Peyer's patch (tissue), 4 donors: Measurements from ENCODE around the gene WFDC12. TPM values are rescaled to one million over a fixed set of nuclear protein-coding genes. Genes with fewer than 3 reads are reported as not detected.

Experiments
- DNase-seq, 3 donors: peaks; one replicate each; pipeline ENCODE4 v3.0.0-alpha.2; 2017 to 2019
- H3K27ac ChIP-seq, 4 donors: fragments of 200-600 bp; sonication (generic); one replicate each; pipeline ENCODE4 v1.5.1; 2016 to 2019
- H3K27me3 ChIP-seq, 2 donors: fragments of 200-600 bp; sonication (generic); one replicate each; pipeline ENCODE4 v1.5.1; 2019
- H3K36me3 ChIP-seq, 3 donors: fragments of 200-600 bp; sonication (generic); one replicate each; pipeline ENCODE4 v1.5.1; 2016 to 2019
- H3K4me1 ChIP-seq, 4 donors: fragments of 200-600 bp; sonication (generic); one replicate each; pipeline ENCODE4 v1.5.1; 2016 to 2019
- H3K4me3 ChIP-seq, 4 donors: fragments of 200-600 bp; sonication (generic); 1 replicate in 3 of 4; 2 replicates in 1 of 4; pipeline ENCODE4 v1.5.1; 2016 to 2019; ENCODE audit warnings: mild to moderate bottlenecking in 1 of 4
- H3K9me3 ChIP-seq, 4 donors: fragments of 200-600 bp; sonication (generic); one replicate each; pipeline ENCODE4 v1.5.1; 2016 to 2019; ENCODE audit warnings: mild to moderate bottlenecking in 1 of 4
- POLR2A ChIP-seq, 2 donors: fragments of 450-650 bp; IDR thresholded peaks; one replicate each; pipeline ENCODE4 v1.5.1; 2017; ENCODE audit warnings: antibody characterized with exemption in 2 of 2, mild to moderate bottlenecking in 2 of 2, moderate library complexity in 2 of 2
- total RNA-seq, 4 donors: library from RNA; depleted of rRNA; stranded (reverse); fragments of >200 nt; gene quantifications; one replicate each; pipeline ENCODE4 v1.1.0, GENCODE V29; 2016
- TF ChIP-seq, protein P1 (sequence below), 6 experiments: fragments of 450-650 bp in 4 of 6; fragments of 200-600 bp in 2 of 6; sonication (generic) in 1 of 6; IDR thresholded peaks; one replicate each; pipeline ENCODE4 v1.5.1; 2017 to 2019; ENCODE audit warnings: antibody characterized with exemption in 6 of 6, mild to moderate bottlenecking in 3 of 6, moderate library complexity in 1 of 6

WFDC12 gene
- total RNA-seq, 4 donors from 2014 or later, result not detected

DNA sequence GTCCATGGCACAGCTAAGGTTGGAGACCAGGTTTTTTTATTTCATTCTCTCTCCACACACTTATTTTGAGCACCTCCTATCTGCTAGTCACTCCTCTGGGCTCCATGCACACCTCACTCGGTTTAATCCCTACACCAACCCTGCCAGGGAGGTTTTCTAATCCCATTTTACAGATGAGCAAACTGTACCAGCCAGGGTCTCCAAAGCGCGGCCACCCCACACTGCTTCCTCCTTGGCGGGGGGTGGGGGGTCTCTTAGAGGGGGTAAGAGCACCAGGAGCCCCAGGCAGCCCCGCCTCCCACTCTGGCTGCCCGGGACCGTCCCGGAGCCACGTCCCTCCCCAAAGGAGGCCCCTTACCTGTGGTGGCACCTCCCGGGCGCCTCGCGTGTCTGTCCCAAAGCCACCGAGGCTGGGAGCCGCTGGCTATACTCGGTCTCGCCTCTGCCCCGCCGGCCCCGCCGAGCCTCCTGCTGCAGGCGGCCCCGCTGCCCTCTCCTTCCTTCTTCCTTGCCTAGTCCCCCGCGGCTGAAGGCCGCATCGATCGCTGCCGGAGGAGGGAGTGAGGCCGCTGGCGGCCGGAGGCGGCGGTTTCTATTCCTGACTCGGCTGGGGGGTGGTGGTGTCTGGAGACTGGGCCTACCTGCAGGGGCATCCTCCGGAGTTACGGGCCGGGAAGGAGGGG is 23.6 kb downstream of the WFDC12 start, which contains the start of gene KCNS1:
KCNS1 (minus strand) TSS at position 565 of the 683 bp plus-strand sequence. CDS start 1,891 bp downstream, outside the sequence.
- TF ChIP-seq, protein P1, sequence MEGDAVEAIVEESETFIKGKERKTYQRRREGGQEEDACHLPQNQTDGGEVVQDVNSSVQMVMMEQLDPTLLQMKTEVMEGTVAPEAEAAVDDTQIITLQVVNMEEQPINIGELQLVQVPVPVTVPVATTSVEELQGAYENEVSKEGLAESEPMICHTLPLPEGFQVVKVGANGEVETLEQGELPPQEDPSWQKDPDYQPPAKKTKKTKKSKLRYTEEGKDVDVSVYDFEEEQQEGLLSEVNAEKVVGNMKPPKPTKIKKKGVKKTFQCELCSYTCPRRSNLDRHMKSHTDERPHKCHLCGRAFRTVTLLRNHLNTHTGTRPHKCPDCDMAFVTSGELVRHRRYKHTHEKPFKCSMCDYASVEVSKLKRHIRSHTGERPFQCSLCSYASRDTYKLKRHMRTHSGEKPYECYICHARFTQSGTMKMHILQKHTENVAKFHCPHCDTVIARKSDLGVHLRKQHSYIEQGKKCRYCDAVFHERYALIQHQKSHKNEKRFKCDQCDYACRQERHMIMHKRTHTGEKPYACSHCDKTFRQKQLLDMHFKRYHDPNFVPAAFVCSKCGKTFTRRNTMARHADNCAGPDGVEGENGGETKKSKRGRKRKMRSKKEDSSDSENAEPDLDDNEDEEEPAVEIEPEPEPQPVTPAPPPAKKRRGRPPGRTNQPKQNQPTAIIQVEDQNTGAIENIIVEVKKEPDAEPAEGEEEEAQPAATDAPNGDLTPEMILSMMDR (IDR thresholded peaks at IDR 0.05), result no peak
- TF ChIP-seq POLR2A (IDR thresholded peaks at IDR 0.05), result no peak
- H3K4me1 ChIP-seq, result peaks cover 0 to 13% (median 6%) of the 10 kb centered on the region in 4 donors
- H3K27ac ChIP-seq, result no peak within 1 kb of the TSS
- H3K9me3 ChIP-seq, result no peaks in the 10 kb centered on the region
- H3K4me3 ChIP-seq, result peak within 1 kb of the TSS in 1 of 4 donors; percentile 16
- peaks cover 0 to 24% of the 10 kb centered on the region in 2 donors for H3K27me3 ChIP-seq
- H3K36me3 ChIP-seq, result no peaks in the 10 kb centered on the region
- DNase-seq, result no peak

DNA sequence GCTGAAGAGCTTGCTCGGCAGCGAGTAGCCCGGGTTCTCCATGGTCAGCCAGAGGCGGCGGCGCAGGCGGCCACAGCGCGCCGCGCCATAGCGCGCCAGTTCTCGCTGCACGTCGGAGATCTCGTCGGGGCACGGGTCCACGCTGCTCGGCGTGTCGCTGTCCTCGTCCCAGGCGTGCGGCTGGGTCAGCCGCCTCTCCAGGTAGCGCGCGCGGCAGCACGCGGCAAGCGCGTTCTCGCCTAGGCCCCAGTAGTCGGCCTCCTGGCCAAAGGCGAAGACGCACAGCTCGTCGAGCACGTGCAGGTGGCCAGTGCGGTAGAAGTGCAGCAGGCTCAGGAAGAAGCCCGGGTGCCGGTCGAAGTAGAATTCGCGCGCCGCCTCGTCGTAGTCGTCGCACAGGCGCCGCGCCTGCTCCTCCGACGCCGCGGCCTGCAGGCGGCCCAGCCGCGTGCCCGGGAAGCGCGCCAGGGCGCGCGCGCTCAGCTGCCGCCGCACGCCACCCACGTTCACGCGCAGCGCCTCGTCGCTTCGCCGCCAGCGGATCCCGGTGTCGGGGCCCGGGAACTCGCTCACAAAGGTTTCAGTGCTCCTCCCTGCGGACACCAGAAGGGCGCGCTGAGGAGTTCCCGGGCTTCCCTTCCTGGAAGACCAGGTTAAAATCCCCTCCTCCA is 26.0 kb downstream of the WFDC12 start:
- Histone ChIP-seq H3K36me3 (no peaks in the 10 kb centered on the region), H3K4me3 (peak overlapping the region in 2 of 4 donors; percentile 22 to 25), H3K27ac (no peak overlapping the region), H3K9me3 (no peaks in the 10 kb centered on the region), H3K4me1 (peaks cover 0 to 13% (median 6%) of the 10 kb centered on the region in 4 donors), H3K27me3 (peaks cover 0 to 24% of the 10 kb centered on the region in 2 donors)
- TF ChIP-seq POLR2A (IDR thresholded peaks at IDR 0.05), result no peak
- TF ChIP-seq, protein P1 (IDR thresholded peaks at IDR 0.05), result no peak
- no peak for DNase-seq

DNA sequence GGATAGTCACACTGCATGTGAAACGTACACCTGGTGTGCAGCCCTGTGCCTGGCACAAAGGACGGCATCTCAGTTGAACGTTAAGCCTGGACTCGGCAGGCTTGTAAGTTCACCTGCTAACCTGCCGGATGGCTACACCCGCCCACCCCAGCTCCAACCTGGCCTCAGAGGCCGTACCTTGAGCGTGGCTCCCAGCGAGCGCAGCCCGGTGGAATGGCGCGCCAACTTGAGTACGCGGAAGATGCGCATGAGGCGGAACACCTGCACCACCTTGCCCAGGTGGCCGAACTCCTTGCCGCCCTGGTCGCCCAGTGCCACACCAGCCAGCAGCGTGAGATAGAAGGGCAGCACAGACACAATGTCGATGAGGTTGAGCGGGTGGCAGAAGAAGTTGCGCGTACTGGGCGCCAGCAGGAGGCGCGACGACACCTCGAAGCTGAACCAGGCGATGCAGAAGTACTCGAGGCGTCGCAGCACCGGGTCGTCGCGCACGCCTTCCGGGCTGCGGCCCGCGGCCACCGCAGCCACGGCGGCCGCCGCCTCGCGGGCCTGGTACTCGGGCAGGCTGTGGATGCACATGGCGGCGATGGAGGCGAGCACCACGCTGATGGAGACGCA is 26.7 kb downstream of the WFDC12 start:
- peak overlapping the region in 2 of 4 donors; percentile 22 to 25 for H3K4me3 ChIP-seq
- peak in 1 of 3 donors; percentile 59 for DNase-seq
- H3K36me3 ChIP-seq, result no peaks in the 10 kb centered on the region
- H3K27ac ChIP-seq, result no peak overlapping the region
- H3K27me3 ChIP-seq, result peaks cover 0 to 24% of the 10 kb centered on the region in 2 donors
- peaks cover 0 to 13% (median 6%) of the 10 kb centered on the region in 4 donors for H3K4me1 ChIP-seq
- TF ChIP-seq, protein P1 (IDR thresholded peaks at IDR 0.05), result peak in 4 of 6 experiments; percentile 28 to 47 (median 36)
- no peak for TF ChIP-seq POLR2A (IDR thresholded peaks at IDR 0.05)
- no peaks in the 10 kb centered on the region for H3K9me3 ChIP-seq

DNA sequence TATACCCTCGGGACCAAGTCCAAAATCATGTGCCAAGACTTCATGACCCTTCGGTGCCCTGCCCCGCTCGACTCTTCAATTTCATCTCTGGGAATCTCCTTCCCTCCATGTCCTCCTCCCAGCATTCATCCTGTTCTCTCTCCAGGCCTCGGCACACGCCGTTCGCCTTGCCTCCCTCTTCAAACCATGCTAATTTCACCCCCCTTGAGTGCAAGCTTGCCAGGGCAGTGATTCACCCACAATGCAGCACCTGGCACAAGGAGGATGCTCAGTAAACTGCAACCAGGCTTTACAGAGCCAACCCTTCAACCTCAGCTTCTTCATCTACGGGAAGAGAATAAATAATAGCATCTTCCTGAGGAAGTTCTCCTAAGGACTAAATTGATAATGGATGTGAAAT is 27.5 kb downstream of the WFDC12 start:
- Histone ChIP-seq H3K9me3 (no peaks in the 10 kb centered on the region), H3K27me3 (peaks cover 0 to 24% of the 10 kb centered on the region in 2 donors), H3K4me1 (peaks cover 0 to 13% (median 6%) of the 10 kb centered on the region in 4 donors), H3K36me3 (no peaks in the 10 kb centered on the region), H3K27ac (no peak overlapping the region), H3K4me3 (no peak overlapping the region)
- no peak for DNase-seq
- TF ChIP-seq POLR2A (IDR thresholded peaks at IDR 0.05), result no peak
- TF ChIP-seq, protein P1 (IDR thresholded peaks at IDR 0.05), result no peak

GRCh38 chr20:45095805-45096238 is 28.4 kb downstream of the WFDC12 start:
- Histone ChIP-seq H3K36me3 (no peaks in the 10 kb centered on the region), H3K4me1 (peaks cover 0 to 10% (median 6%) of the 10 kb centered on the region in 4 donors), H3K4me3 (no peak overlapping the region), H3K27ac (no peak overlapping the region), H3K9me3 (no peaks in the 10 kb centered on the region), H3K27me3 (peaks cover 0 to 23% of the 10 kb centered on the region in 2 donors)
- TF ChIP-seq POLR2A (IDR thresholded peaks at IDR 0.05), result no peak
- TF ChIP-seq, protein P1 (IDR thresholded peaks at IDR 0.05), result peak in 5 of 6 experiments; percentile 53 to 77 (median 58)
- peak in 2 of 3 donors; percentile 51 to 77 for DNase-seq
